ENCODE results near the gene CAPN2. TPM values are rescaled to one million over a fixed set of nuclear protein-coding genes. Genes with fewer than 3 reads are reported as not detected.

The CAPN2 gene
- total RNA-seq (2022; extraction: Qiagen RNA extraction) = 391 to 537 TPM (median 423 TPM) in 5 replicates

DNA sequence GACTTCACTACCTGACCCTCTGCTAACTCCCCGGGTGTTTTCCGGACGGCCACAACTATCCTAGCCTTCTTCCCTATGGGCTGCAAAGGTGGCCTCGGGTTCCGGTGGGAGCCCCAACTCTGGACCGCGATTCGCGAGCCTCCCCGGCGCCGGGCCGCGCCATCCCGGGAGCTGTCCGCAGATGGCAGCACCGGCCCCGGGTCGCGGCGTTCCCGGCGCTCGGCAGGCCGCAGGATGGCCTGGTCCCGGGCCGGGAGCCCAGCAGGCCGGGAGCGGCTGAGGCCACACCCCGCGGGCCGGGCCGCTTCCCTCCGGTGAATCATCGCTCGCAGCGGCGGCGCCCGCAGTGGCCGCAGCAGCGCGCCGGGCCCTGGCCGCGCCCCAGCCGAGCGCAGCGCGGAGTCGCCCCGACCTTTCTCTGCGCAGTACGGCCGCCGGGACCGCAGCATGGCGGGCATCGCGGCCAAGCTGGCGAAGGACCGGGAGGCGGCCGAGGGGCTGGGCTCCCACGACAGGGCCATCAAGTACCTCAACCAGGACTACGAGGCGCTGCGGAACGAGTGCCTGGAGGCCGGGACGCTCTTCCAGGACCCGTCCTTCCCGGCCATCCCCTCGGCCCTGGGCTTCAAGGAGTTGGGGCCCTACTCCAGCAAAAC lies at the start of gene CAPN2:
TSS of gene CAPN2 (plus strand) at position 346 of the 656 bp plus-strand sequence. CDS start at position 448, 102 bp downstream.

GRCh38 chr1:223665592-223666312 lies 46.6 kb upstream of the CAPN2 start, which contains the start of gene CAPN8:
CAPN8 (minus strand) TSS chr1:223665701; CDS start chr1:223665646, 55 bp downstream.

Other genes with a start within 250 kb of the CAPN2 start
- 1.0 to 1.8 TPM (median 1.6 TPM) in 5 replicates for gene CAPN8, start 46.8 kb upstream of the CAPN2 start, total RNA-seq (2022; extraction: Qiagen RNA extraction)
- 20.9 to 35.2 TPM (median 25.6 TPM) in 5 replicates for gene TP53BP2, start 133.4 kb downstream of the CAPN2 start, total RNA-seq (2022; extraction: Qiagen RNA extraction)